Measurements from ENCODE around the gene WNK2.
A peak's percentile ranks its signal among the peaks of the same experiment; 100 is the strongest.

The WNK2 gene

DNA sequence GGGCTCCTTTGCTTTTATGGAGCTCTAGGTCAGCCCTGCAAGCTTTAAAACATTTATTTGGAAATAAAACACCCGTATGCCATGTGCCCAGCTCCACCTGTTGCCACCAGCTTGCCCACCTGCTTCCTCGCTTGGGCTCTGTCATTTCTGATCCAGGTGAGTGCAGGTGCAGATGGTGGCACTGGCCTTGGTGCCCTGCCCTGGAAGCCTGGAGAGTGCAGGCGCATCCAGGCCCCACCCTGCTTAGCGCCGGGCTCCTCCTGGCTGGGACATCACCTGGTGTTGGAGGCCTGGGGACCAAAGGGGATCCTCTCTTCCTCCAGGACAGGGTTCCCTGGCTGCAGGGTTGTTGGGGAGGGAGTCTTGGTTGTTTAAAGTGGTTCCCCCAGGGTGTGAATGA, 35.8 kb downstream of the WNK2 start:
- DNase-seq, result no peak

DNA sequence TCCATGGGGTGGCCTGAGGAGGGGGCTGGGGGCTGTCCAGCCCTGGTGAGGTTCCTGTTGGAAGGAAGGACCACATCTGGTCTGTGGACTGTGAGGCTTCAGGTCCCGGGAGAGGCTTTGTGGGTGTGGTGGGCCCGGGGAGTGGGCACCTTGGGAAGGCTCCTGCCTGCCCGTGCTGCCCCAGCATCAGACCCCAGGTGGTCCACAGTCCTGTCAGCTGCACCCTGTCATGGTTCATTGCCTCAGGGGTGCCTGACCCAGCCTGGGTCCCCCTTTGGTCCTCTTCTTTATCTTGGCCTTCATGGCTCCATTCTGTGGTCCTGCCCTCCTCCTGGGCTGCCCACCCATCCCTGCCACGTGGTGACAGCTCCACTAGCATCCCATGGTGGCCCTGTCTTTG, 36.7 kb downstream of the WNK2 start:
- no peak for DNase-seq

DNA sequence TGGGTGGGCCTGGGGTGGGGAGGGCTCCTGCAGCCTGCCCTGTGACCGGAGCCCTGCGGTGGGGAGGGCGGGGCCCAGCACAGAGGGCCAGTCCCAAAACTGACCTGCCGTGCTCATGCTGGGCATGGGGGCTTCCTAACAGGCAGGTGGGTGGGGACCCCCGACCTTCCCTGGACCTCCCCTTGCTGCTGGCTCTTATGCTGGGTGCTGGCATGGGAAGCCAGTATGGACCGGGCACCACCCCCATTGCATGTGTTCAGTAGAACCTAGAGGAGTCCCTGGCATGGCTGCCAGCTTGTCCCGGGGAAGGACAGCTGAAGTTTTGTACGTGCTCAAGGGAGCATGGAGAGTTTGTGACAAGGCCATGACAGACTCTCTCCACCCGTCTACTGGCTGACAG, 37.1 kb downstream of the WNK2 start:
- DNase-seq, result no peak

DNA sequence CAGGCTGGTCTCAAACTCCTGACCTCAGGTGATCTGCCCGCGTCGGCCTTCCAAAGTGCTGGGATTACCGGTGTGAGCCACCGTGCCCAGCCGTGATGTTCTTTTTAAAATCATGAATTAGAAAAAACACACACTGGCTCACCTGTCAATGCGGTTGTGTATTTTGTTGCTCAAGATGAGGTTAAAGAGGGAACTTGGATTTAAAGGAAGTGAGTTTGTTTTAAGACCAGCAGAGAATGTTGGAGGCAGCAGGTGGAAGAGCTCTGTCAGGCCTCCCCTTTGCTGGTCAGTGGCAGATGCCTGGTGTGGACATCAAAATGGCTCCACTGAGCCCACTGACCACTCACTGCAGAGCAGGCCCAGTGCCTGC, 38.9 kb downstream of the WNK2 start:
- no peak for DNase-seq

DNA sequence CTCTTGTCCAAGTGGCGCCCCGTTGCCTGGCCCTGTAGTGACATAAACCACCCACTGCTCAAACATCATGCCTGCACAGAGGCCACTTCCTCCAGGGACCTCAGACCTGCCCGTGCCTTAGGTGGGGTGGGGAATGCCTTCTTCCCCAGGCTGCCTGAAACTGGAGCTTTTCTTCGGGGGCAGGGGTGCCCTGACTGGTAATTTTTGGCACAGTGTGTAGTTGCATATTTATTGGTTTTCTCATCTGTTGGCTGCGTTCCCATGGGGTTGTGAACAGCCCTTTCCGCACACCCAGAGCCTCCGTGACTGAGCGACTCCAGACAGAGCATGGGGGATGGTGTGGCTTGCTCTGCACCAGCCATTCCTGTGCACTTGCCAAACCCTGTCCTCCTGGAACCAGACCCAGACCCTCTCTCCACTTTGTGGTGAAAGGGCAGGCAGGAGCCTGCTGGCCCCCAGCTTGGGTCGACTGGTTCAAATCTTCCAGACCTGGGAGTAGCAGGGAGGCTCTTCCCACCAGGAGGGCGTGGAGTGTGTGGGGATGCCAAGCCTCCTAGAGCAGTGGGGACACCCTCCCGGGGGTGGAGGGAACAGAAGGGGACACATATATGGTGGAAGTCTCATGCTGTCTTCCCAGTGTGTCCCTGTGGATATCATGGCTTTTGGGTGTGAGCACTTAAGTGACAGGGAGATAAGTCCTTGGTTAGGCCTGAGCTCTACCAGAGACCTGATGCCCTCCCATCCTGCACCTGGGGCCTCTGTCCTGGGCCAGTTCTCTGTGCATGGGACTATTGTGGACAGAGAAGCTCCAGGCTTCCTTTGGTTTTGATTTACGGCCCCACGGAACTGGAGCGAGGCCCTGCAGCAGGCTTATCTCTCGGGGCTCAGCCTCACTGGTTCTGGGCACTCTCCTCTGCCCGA, 39.6 kb downstream of the WNK2 start:
- peak; percentile 25 to 50 (median 39) for DNase-seq

DNA sequence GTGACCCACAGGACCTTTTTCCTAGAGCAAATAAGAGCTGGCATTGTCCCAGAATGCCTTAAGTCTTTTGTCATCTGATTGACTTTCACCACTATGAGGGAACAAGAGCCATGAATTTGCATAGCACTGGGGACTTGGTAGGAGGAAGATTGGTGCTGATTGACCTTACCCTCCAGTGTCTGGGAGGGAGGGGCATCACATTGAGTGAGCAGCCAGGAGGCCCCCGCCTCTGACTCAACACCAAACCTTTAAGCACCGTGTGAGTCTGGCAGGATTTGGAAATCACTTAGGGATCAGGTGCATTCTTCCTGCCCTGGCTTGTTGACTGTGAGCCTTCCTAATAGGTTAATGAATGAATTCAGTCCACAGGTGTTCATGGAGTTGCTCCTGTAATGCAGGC, 40.7 kb downstream of the WNK2 start:
- DNase-seq, result peak in 1 of 3 donors; percentile 6

DNA sequence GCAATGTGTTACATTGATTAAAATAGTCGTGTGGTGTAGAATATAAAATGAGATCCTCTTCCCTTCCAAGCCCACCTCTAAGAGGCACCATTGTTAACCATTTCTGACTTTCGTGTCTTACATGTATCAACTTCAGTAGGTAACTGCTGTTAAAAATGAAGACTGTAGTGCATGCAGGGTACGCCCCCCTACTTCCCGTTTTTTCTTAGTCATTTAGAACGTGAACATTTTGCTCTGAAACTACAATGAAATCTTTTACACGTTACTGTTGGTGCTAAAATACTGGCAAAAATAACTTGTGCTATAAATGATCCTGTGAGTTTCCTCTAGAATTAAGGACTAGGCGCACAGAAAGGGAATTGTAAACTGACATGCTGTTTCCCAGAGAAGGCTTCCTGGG, 41.5 kb downstream of the WNK2 start:
- DNase-seq, result peak; percentile 41 to 61 (median 51)

DNA sequence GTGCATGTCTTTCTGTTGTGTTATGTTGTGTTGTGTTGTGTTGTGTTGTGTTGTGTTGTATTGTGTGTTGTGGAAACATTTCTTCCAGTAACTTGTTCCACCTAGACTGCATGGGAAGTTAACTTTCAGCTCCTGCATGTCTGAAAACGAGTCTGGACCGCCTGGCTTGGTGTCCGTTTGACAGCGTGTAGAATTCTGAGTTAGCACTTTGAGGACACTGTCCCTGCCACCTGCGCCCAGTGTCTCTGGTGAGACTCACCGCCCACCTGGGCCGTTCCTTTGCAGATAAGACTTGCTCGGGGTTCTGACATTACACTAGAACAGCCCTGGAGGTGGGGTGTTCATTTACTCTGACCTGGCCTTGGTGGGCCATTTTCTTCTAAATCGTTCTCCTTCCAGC, 42.0 kb downstream of the WNK2 start:
- DNase-seq, result no peak

DNA sequence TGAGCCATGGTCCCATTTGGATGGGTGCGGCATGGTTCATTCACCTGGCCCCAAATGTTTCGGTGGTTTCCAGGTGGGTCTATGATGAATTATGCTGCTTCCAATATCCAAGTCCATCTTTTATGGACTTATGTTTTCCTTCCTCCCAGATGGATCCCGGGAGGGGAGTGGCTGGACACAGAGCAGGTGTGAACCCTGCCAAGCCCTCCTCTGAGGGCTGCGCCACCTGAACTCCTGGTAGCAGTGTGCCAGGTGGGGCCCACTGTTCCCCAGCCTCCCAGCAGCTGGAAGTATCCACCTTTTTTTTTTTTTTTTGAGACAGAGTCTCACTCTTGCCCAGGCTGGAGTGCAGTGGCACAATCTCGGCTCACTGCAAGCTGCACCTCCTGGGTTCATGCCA, 42.9 kb downstream of the WNK2 start:
- no peak for DNase-seq

DNA sequence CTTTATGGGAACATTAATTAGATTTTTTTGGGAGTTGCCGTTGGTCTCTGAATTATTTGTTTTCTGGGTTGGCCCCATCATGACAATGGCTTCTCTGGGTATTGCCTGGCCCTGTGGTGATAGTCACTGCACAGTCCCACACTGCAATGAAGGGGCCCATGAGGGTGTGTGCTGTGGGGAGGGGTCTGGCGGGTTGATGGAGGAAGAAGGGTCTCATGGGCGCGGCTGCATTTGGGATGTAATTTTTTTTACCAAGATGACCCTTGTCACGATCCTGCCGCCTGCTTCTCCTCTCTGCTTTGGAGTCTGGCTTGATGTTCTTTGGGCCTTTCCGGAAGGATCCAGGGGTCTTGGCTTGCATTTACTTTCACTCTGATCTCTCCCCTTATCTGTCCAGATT, 44.1 kb downstream of the WNK2 start:
- no peak for DNase-seq

DNA sequence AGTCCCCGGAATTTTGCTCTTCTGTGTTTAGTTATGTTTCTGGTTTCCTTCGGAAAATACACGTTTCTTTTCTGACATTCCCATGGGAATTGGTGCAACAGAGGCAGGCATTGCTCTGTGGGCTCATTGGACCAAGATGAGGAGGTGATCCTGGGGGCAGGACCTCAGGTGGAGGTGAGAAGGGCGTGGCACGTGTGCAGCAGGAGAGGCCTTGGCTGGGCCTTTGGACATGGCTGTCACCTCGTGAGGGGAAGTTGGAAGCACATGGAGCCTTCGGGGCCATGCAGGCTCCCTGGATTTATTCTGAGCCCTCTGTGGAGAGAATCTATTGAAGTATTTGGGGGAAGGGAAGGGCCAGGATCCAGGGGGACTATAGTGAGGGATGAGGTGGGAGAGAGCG, 44.5 kb downstream of the WNK2 start:
- DNase-seq, result no peak

DNA sequence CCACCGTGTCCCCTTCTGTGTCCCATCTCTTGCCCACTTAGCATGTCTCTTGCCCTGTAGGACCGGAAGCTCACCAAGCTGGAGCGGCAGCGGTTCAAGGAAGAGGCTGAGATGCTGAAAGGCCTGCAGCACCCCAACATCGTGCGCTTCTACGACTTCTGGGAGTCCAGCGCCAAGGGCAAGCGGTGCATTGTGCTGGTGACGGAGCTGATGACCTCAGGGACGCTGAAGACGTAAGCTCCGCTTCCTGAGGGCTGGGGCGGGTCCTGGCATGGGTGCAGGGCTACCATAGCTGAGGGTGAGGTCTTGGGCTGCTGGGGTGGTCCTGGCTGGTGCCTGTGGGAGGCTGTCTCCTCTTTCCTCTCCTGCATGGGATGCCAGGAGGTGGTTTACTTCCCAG, 45.7 kb downstream of the WNK2 start:
- DNase-seq, result no peak

DNA sequence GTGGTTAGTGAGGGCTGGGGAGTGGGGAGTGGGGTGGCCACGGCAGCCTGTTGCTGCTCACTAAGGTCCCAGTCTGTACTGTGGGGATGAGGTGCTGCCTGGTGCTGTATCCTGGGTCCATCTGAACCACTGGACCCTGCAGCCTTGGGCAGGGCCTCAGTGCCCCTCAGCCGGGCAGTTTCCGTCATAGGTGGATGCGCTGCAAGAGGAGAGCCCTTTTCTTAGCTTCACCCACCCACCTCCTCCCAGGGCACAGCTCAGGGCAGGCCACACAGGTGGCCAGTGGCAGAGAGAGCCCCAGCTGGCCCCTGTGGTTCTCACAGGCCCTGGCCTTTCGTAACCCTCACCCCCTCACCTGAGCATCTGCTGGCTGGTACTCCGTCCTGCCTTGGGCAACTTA, 46.2 kb downstream of the WNK2 start:
- no peak for DNase-seq

DNA sequence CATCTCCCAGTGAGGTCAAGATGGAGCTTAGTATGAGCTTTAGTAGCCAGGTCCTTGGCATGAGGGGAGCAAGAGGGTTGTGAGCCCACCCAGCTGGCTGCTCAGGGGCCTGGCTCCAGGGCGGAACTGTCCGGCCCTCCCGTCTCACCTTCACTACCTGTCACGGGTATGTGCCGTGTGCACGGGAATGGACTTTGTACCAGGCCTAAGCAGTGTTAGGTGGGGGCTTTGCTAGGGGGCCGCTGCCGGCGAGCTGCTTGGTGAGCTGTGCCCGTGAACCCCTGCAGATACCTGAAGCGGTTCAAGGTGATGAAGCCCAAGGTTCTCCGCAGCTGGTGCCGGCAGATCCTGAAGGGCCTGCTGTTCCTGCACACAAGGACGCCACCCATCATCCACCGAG, 46.7 kb downstream of the WNK2 start:
- no peak for DNase-seq

DNA sequence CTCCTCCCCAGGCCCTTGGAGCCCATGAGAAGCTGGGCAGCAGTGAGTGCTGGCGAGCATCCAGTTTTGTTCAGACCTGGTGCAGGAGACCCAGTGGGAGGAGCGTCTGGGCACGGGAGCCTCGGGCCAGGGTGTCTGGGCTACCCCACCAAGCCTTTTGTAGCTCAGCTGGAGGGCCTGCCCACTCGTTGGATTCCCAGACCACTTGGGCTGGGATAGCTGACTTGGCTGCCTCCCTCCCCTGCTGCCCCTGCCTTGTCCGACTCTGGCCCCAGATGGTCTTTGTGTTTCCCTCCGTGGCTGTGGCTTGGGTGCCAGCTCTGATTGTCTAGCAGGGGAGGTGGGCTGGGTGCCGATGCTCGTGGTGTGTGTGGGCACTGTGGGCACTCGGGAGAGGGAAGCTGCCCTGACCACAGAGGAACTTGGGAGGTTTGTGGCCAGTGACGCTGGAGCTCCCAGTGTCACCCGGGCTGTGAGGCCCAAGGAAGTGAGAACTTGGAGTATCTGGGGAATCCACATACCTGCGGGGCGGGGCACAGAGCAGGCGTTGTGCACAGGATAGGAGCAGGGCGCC, 47.3 kb downstream of the WNK2 start:
- DNase-seq, result peak; percentile 89 to 92 (median 91)

DNA sequence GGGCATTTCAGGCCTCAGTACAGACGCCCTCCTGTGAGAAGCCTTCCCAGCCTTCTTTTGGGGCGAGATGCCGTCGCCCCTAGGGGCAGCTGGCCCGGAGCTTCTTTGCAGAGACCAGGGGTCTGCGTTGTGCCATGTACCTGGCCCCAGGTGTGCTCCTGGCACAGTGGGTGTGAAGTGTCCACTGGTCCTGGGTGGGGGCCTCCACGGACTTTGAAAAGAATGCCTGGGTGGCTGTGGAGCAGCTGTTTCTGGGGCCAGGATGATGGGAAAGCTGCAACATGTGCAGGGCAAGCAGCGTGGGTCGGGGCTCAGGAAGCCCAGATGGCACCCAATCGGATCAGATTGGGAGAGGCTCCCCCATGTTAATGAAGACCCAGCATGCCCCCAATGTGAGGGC, 47.8 kb downstream of the WNK2 start:
- DNase-seq, result no peak

DNA sequence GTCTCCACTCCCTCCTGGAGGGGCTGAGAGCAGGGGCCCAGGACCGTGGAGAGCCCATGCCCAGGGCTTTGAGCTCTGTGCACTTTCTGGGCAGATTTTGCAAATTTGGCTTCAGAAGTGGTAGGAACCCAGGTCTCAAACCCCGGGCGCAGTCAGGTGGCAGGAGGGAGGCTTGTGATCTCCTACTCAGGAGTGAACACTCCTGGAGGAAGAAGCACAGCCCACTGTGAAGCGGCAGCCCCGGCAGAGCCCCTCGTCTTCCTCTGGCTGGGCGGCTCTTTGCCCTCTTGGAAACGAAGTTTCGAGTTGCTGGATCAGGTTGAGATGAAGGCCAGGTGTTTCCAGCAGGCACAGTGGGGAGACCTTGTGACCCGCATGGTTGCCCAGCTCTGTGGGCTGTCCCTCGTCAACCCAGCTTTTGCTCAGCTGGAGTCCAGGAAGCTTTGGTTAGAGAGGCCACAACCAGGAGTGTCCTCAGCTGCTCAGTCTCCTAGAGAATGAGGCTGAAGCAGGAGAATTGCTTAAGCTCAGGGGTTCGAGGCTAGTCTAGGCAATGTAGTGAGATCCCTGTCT, 48.5 kb downstream of the WNK2 start:
- DNase-seq, result no peak

DNA sequence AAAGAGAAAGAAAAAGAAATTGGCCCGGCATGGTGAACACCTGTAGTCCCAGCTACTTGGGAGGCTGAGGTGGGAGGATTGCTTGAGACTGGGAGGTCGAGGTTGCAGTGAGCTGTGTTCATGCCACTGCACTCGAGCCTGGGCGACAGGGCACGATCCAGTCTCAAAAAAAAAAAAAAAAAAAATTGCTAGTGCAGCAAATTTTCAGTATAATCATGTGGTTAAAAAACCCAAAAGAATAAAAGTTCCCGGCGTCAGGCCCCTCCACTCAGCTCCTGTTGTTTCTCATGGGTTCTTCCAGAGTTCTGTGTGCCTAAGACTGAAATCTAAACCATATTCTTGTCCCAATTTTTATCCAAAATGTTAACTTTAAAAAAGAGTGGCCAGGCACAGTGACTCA, 49.1 kb downstream of the WNK2 start:
- no peak for DNase-seq

DNA sequence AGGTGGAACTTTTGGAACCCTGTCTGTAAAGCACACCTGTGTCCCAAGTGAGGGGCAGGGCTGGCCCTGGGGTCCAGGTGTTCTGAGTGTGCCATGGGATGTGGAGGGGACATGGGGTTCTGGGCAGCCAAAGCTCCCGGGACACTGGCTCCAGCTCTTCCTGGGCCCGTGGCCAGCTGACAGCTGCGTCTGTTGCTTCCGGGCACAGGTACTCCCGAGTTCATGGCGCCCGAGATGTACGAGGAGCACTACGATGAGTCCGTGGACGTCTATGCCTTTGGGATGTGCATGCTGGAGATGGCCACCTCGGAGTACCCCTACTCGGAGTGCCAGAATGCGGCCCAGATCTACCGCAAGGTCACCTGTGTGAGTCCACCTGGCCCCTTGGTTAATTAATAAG, 50.7 kb downstream of the WNK2 start:
- no peak for DNase-seq

DNA sequence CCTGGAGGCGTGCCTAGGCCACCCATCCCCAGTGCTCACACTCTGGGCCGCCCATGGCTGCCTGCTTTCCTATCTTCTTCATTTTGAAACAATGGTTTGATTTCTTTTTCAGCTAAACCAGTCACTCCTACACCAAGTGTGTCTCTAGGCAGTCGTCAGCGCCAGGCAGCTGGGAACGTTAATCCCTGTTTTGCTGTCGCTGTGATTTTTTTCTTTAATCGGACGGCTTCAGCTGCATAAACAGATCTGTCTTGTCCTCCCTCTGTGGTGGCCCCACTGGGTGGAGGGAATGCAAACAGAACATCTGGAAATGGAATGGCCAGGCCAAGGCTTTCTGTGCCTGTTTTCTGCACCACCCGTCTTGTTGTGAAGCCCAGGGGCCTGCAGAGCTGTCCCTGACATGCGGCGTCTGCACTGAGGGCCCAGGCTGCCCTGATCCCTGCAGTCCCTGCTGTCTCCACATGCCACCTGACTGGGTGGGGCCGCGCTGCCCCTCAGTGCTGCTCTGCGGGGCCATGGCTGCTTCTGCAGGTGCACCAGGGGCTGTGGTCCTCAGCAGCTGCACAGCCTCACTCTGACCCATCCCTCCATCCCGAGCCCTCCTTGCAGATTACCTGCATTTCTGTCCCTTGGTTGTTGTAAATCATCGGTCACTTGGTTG, 51.5 kb downstream of the WNK2 start:
- DNase-seq, result no peak

DNA sequence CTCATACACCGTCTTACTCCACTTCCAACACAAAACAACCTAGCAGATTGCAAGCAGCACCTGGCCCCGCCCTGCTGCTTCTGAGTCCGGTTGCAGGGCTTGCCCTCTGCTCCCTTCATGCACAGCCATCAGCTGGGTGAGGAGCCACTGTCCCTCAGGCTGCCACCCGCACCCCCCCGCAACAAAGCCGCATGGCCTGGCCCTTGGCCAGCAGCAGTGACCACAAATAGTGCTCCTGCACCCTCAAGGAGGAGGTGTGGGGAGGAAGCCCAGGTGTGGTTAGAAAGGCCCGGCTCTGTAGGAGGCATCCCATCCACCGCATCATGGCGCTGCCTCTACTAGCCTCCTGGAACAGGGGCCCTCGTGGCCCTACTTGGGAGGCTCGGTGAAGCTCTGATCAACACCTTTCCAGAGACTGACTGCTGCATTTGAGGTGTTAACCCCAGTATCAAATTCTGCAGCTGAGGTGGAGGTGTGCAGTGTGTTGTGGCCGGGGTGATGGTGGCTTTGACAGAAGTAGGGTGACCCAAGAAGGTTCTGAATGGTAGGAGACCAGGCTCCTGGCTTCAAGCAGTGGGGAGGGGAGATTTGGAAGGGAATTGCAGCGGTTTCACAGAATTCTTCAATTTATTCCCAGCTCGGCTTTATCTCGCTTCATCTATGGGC, 52.7 kb downstream of the WNK2 start:
- DNase-seq, result no peak

DNA sequence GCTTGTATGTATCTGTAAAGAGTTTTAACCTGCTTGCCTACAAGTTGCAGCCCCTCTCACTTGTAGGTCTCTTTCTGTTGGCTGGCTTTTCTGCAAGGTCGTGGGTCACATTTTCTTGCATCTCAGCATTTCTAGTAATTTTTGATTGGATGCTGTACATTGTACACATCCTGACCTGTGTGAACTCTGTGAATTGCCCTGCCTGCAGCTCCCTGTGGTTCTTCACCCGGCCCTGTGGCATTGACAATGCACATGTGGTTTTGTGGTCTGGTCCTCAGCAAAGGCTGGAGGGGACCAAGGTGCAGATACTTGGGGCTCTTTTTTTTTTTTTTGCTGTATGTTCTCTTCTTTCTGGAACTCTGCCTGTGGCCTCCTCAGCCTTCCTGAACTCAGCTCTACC, 53.6 kb downstream of the WNK2 start:
- no peak for DNase-seq

All from suppressor macrophage treated with lipopolysaccharide for 1 hour (primary cell).